Erythroblast (primary cell): ENCODE data around the gene TP53BP2.

Experiments
- GATA1 ChIP-seq: IDR thresholded peaks from 2 replicates; pipeline ENCODE4 v1.6.1; 2011; ENCODE audit warnings: low read depth, mild to moderate bottlenecking, control low read depth, low read length, moderate library complexity
- POLR2A ChIP-seq: IDR thresholded peaks from 2 replicates; pipeline ENCODE4 v1.6.1; 2011; ENCODE audit warnings: mild to moderate bottlenecking, low read length

GRCh38 chr1:223813645-223814044, 32.1 kb downstream of the TP53BP2 start:
- no peak for TF ChIP-seq POLR2A
- no peak for TF ChIP-seq GATA1
